IMR-90 (cell line): ENCODE measurements around the gene LHFPL3. TPM values are rescaled to one million over a fixed set of nuclear protein-coding genes. Genes with fewer than 3 reads are reported as not detected.

ENCODE experiments used
- ATAC-seq: fragments of 200-7000 bp; cut with Tn5 transposase; 2 replicates; pipeline ENCODE4 v1.9.1; 2020; ENCODE audit warnings: low read depth, mild to moderate bottlenecking, moderate library complexity
- BruUV-seq: library from RNA; stranded (reverse); fragments of 400-500 nt; replicated peaks from 2 replicates; lab custom pipeline; 2021; lab: Mats Ljungman, UMichigan
- CTCF ChIA-PET: fragments of 300-600 bp; formaldehyde crosslinking; extraction: SDS; loops from one replicate; lab custom pipeline; 2021; ENCODE audit warnings: antibody characterized with exemption; lab: Yijun Ruan, JAX
- POLR2A ChIA-PET: fragments of 300-600 bp; sonication (Branson Sonifier 250); formaldehyde crosslinking; loops from one replicate; lab custom pipeline; 2022; ENCODE audit warnings: antibody characterized with exemption; ENCODE audit not compliant: unreplicated experiment; lab: Charles Lee
- DNase-seq: peaks from one replicate; pipeline ENCODE4 v3.0.0; 2013
- H2AFZ ChIP-seq: replicated peaks from 2 replicates; pipeline ENCODE3; 2013; ENCODE audit warnings: low read length, mild to moderate bottlenecking; ENCODE audit not compliant: poor library complexity
- H2AK5ac ChIP-seq: 2 replicates; pipeline ENCODE4 v1.6.1; 2013; ENCODE audit warnings: low read depth, low read length, inconsistent platforms
- H2AK9ac ChIP-seq: replicated peaks from 2 replicates; pipeline ENCODE3; 2013; ENCODE audit warnings: mild to moderate bottlenecking, low read depth, low read length, moderate library complexity; ENCODE audit not compliant: poor library complexity
- H2BK120ac ChIP-seq: 2 replicates; pipeline ENCODE4 v1.6.1; 2013; ENCODE audit warnings: low read depth, low read length, inconsistent platforms
- H2BK15ac ChIP-seq: 3 replicates; pipeline ENCODE4 v1.6.1; 2013; ENCODE audit warnings: low read depth, low read length, inconsistent platforms
- H2BK20ac ChIP-seq: 2 replicates; pipeline ENCODE4 v1.6.1; 2013; ENCODE audit warnings: low read depth, mild to moderate bottlenecking, inconsistent platforms, low read length, moderate library complexity
- H2BK5ac ChIP-seq: 2 replicates; pipeline ENCODE4 v1.6.1; 2013; ENCODE audit warnings: mild to moderate bottlenecking, low read depth, low read length, inconsistent platforms; ENCODE audit not compliant: poor library complexity, severe bottlenecking
- H3K14ac ChIP-seq: replicated peaks from 2 replicates; pipeline ENCODE4 v1.6.1; 2013; ENCODE audit warnings: low read depth, low read length, inconsistent platforms
- H3K18ac ChIP-seq: 2 replicates; pipeline ENCODE4 v1.6.1; 2013; ENCODE audit warnings: low read depth, low read length, control low read depth
- H3K23ac ChIP-seq: 2 replicates; pipeline ENCODE4 v1.6.1; 2013; ENCODE audit warnings: low read depth, low read length, inconsistent platforms
- H3K27ac ChIP-seq: 2 replicates; pipeline ENCODE4 v1.5.1; 2013; ENCODE audit warnings: mild to moderate bottlenecking, control low read depth, low read length; ENCODE audit not compliant: insufficient read depth
- H3K27me3 ChIP-seq: 2 replicates; pipeline ENCODE4 v1.6.1; 2013; ENCODE audit warnings: low read length; ENCODE audit not compliant: control insufficient read depth, insufficient read depth
- H3K36me3 ChIP-seq: 2 replicates; pipeline ENCODE4 v1.6.1; 2013; ENCODE audit warnings: low read length, mixed read lengths; ENCODE audit not compliant: control insufficient read depth, insufficient read depth
- H3K4ac ChIP-seq: 2 replicates; pipeline ENCODE4 v1.6.1; 2013; ENCODE audit warnings: low read depth, low read length, inconsistent platforms
- H3K4me1 ChIP-seq: 2 replicates; pipeline ENCODE4 v1.6.1; 2013; ENCODE audit warnings: low read length, mixed read lengths; ENCODE audit not compliant: control insufficient read depth, insufficient read depth
- H3K4me2 ChIP-seq: 2 replicates; pipeline ENCODE4 v1.6.1; 2013; ENCODE audit warnings: low read depth, mild to moderate bottlenecking, control low read depth, low read length, moderate library complexity
- H3K4me3 ChIP-seq: 2 replicates; pipeline ENCODE4 v1.5.1; 2013; ENCODE audit warnings: low read depth, mild to moderate bottlenecking, control low read depth, low read length, moderate library complexity; ENCODE audit not compliant: insufficient read depth
- H3K56ac ChIP-seq: 2 replicates; pipeline ENCODE4 v1.6.1; 2013; ENCODE audit warnings: low read length, inconsistent platforms; ENCODE audit not compliant: insufficient read depth; ENCODE audit errors: extremely low read depth
- H3K79me1 ChIP-seq, 2 experiments: 2 replicates each; pipeline ENCODE4 v1.6.1; 2013; ENCODE audit warnings: low read length in 2 of 2, inconsistent platforms in 1 of 2, low read depth in 1 of 2
- H3K9ac ChIP-seq: 2 replicates; pipeline ENCODE4 v1.6.1; 2013; ENCODE audit warnings: low read depth, low read length, control low read depth
- H3K9me1 ChIP-seq: 2 replicates; pipeline ENCODE4 v1.6.1; 2013; ENCODE audit warnings: low read length, inconsistent platforms; ENCODE audit not compliant: insufficient read depth
- H3K9me3 ChIP-seq: 2 replicates; pipeline ENCODE4 v1.6.1; 2013; ENCODE audit warnings: low read length; ENCODE audit not compliant: control insufficient read depth, insufficient read depth
- H4K20me1 ChIP-seq: 2 replicates; pipeline ENCODE4 v1.6.1; 2013; ENCODE audit warnings: low read length, inconsistent platforms; ENCODE audit not compliant: insufficient read depth
- H4K5ac ChIP-seq: 2 replicates; pipeline ENCODE4 v1.6.1; 2013; ENCODE audit warnings: mild to moderate bottlenecking, low read depth, low read length, control low read depth
- H4K8ac ChIP-seq, 2 experiments: 2 replicates each; pipeline ENCODE4 v1.6.1; 2013; ENCODE audit warnings: low read depth in 2 of 2, low read length in 2 of 2, control low read depth in 1 of 2, inconsistent platforms in 1 of 2
- H4K91ac ChIP-seq: 2 replicates; pipeline ENCODE4 v1.6.1; 2013; ENCODE audit warnings: low read depth, low read length, inconsistent platforms; ENCODE audit not compliant: insufficient read depth
- CEBPB ChIP-seq: IDR thresholded peaks from 2 replicates; pipeline ENCODE4 v1.6.1; 2012; ENCODE audit warnings: low read depth, low read length, improper control_type of control experiment
- FOS ChIP-seq: fragments of 150-350 bp; IDR thresholded peaks from 2 replicates; pipeline ENCODE4 v1.6.1; 2016; ENCODE audit warnings: low read depth, low read length
- MAZ ChIP-seq: IDR thresholded peaks from 2 replicates; pipeline ENCODE4 v1.6.1; 2012; ENCODE audit warnings: low read depth, mild to moderate bottlenecking, low read length, improper control_type of control experiment, moderate library complexity, borderline replicate concordance
- NFE2L2 ChIP-seq: fragments of 150-350 bp; IDR thresholded peaks from 2 replicates; pipeline ENCODE4 v1.6.1; 2016; ENCODE audit warnings: low read depth, mild to moderate bottlenecking, low read length
- RAD21 ChIP-seq: IDR thresholded peaks from 2 replicates; pipeline ENCODE4 v1.6.1; 2012; ENCODE audit warnings: low read length, improper control_type of control experiment
- RCOR1 ChIP-seq: IDR thresholded peaks from 2 replicates; pipeline ENCODE4 v1.6.1; 2012; ENCODE audit warnings: mild to moderate bottlenecking, low read length, improper control_type of control experiment; ENCODE audit not compliant: insufficient replicate concordance
- SMC3 ChIP-seq: fragments of 150-350 bp; IDR thresholded peaks from 2 replicates; pipeline ENCODE4 v1.6.1; 2016; ENCODE audit warnings: low read depth, mild to moderate bottlenecking, antibody characterized with exemption, low read length, moderate library complexity
- USF2 ChIP-seq: fragments of 150-350 bp; IDR thresholded peaks from 2 replicates; pipeline ENCODE4 v1.6.1; 2017; ENCODE audit warnings: mild to moderate bottlenecking, antibody characterized with exemption, low read length, low read depth
- WGBS, 2 experiments: methylation state at CpG; one replicate each; pipeline versions ENCODE4 v1.1.5 to v1.1.7; 2013; ENCODE audit warnings: missing lambda C conversion rate in 2 of 2; ENCODE audit not compliant: insufficient read length in 1 of 2; ENCODE audit errors: extremely low coverage in 2 of 2; 5-methylcytosine and 5-hydroxymethylcytosine counted together
- dilution Hi-C: fragments of 300-500 bp; cut with HindIII; formaldehyde crosslinking; loops from one replicate; pipeline ENCODE4 v1.14.3; 2018; ENCODE audit warnings: low sequenced_read_pairs; ENCODE audit not compliant: unreplicated experiment
- in situ Hi-C: fragments of 300-500 bp; cut with MboI; formaldehyde crosslinking; loops from 3 replicates; pipeline ENCODE4 v1.14.3; 2019; ENCODE audit warnings: low sequenced_read_pairs, inconsistent platforms, mixed read lengths
- intact Hi-C: fragments of 100-400 bp; cut with micrococcal nuclease; formaldehyde crosslinking; loops from 2 replicates; pipeline ENCODE4 v1.10.0; 2022
- polyA plus RNA-seq, 3 experiments: library from polyadenylated mRNA; depleted of rRNA; stranded (reverse); fragments of >200 nt; gene quantifications; 2 replicates each; pipeline ENCODE4 v1.2.3, GENCODE V29; 2012; ENCODE audit warnings: low replicate concordance in 1 of 3
- total RNA-seq: library from RNA; depleted of rRNA; stranded (reverse); fragments of >200 nt; gene quantifications from 2 replicates; pipeline ENCODE4 v1.2.3, GENCODE V29; 2012

LHFPL3 gene
- total and polyA plus RNA-seq, 2 of the 4 experiments (the other 2 are of a cell fraction): not detected

GRCh38 chr7:104652434-104652833 lies 324.0 kb downstream of the LHFPL3 start:
- H3K4me1 ChIP-seq: no peaks in the 10 kb centered on the region
- H3K9me3 ChIP-seq: no peaks in the 10 kb centered on the region
- no peak for TF ChIP-seq MAZ
- no peak for TF ChIP-seq SMC3
- no peak for TF ChIP-seq RAD21
- TF ChIP-seq USF2: no peak
- no peak for TF ChIP-seq CEBPB
- no peak for TF ChIP-seq RCOR1
- TF ChIP-seq FOS: no peak
- TF ChIP-seq NFE2L2: no peak
- DNase-seq (no peak), ATAC-seq (no peak)
- dilution Hi-C loops: no loop called here
- in situ Hi-C loops: no loop called here
- H3K4me3 ChIP-seq: no peak overlapping the region
- no peak overlapping the region for H3K56ac ChIP-seq
- H4K8ac ChIP-seq: no peak overlapping the region
- H3K27me3 ChIP-seq: no peaks in the 10 kb centered on the region
- H2BK20ac ChIP-seq: no peak overlapping the region
- H3K79me1 ChIP-seq: no peaks in the 10 kb centered on the region
- 36% methylated on average over 4 of the region's 4 CpGs; no CpG with 5 or more reads in 1 of the 2 experiments for WGBS, 2 experiments
- H3K4ac ChIP-seq: no peak overlapping the region
- no peak overlapping the region for H3K18ac ChIP-seq
- BruUV-seq: no TSS peak
- no peak overlapping the region for H3K14ac ChIP-seq
- H2BK5ac ChIP-seq: no peak overlapping the region
- no peaks in the 10 kb centered on the region for H3K9me1 ChIP-seq
- no peak overlapping the region for H3K9ac ChIP-seq
- no peak overlapping the region for H3K27ac ChIP-seq
- H4K91ac ChIP-seq: no peak overlapping the region
- no peaks in the 10 kb centered on the region for H3K36me3 ChIP-seq
- H2AK5ac ChIP-seq: no peak overlapping the region
- no peaks in the 10 kb centered on the region for H4K20me1 ChIP-seq
- intact Hi-C loops: no loop called here
- H4K5ac ChIP-seq: no peak overlapping the region
- no peak overlapping the region for H2BK120ac ChIP-seq
- no peak overlapping the region for H3K23ac ChIP-seq
- ChIA-PET POLR2A (no interaction called here), CTCF (no interaction called here)
- no peak overlapping the region for H2BK15ac ChIP-seq
- H2AFZ ChIP-seq: no peak overlapping the region
- H3K4me2 ChIP-seq: no peak overlapping the region
- no peak overlapping the region for H2AK9ac ChIP-seq
